ENCODE measurements around the gene SMIM36. TPM values are rescaled to one million over a fixed set of nuclear protein-coding genes. Genes with fewer than 3 reads are reported as not detected.

Gene SMIM36
- not detected in 5 replicates for total RNA-seq (2022; extraction: Qiagen RNA extraction; ENCODE audit: low read depth)

DNA sequence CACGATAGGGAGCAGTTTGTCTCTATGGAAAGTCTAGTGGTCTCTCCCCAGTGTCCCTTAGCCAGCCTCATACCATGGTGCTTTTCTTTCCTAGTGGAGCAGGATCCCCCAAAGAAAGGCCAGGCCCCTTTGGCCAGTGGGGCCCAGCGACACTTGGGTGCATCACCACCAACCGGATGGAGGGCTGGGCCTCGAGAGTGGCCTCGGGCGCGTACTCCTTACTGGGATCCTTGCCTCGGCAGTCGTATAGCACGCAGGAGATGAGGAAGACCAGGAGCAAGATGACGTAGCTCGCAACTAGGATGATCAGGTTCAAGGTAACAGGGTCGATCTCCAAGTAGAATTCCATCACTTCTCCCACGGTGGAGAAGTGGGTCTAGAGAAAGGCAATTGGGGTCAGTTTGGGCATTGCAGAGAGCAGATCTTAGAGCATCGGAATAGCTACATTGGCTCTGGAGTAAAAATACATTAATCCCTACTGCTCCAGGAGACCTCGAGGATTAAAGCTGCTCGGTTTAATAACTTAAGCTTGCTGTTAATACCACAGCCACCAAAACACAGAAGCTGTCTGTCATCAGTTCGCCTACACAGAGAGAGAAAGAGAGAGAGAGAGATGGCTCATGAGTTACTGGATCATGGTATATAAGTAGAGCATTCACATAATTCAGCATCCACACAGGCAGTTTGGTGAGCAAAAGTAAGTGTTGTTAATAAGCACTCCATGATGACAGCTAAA lies at the start of gene SMIM36:
Gene SMIM36, minus strand, starts transcription at position 467 of the 736 bp plus-strand sequence.

DNA sequence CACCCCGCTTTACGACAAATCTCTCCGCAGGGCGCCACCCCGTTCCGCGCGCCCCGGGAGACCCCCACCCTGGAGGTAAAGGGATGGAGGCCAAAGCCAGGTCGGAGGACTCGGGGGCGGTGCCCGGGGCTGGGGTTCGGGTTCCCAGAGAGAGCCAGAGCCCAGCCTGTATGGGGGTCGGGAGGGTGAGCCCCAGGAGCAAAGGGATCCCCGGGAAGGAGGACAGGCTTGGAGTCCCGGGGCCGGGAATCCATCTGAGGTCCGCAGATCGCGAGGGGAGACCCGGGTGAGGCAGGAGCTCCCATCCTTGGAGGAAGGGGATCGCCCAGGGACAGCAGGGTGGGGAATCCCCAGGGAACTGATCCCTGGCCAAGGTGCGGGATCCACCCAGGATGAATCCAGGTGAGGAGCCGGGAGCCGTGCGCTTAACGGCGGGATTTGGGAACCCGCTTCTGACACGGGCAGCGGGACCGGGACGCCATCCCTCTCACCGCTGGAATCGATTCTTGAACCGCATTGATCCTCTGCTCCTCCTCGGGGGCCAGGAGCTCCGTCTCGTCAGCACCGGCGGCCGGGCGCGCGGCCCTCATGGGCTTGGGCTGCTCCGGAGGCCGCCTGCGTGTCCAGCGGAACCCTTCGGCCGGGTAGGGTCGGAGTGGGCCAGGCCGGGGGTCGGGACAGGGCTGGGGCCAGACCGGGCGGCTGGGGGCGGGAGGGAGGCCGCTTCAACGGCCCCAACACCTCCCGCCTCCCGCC lies 89.9 kb downstream of the SMIM36 start, which contains the start of gene MMD:
Gene MMD, minus strand, starts transcription at position 657 of the 756 bp plus-strand sequence. Its CDS starts 140 bp downstream, at position 517.

Other genes starting within 250 kb of the SMIM36 start
- 0.07 to 0.34 TPM (median 0.18 TPM) in 5 replicates for gene HLF, start 246.5 kb downstream of the SMIM36 start, total RNA-seq (2022; extraction: Qiagen RNA extraction; ENCODE audit: low read depth)
- gene MMD, start 89.6 kb downstream of the SMIM36 start, total RNA-seq (2022; extraction: Qiagen RNA extraction; ENCODE audit: low read depth) = 14.5 to 21.5 TPM (median 18.3 TPM) in 5 replicates
- gene TMEM100, start 211.4 kb upstream of the SMIM36 start, total RNA-seq (2022; extraction: Qiagen RNA extraction; ENCODE audit: low read depth) = not detected in 5 replicates
- gene PCTP, start 239.6 kb upstream of the SMIM36 start, total RNA-seq (2022; extraction: Qiagen RNA extraction; ENCODE audit: low read depth) = 17.6 to 24.7 TPM (median 20.9 TPM) in 5 replicates

Measured in A549 treated with DMSO at 1 μM for 4 hours (cell line).